EH (cell line): Measurements from ENCODE around the gene PIEZO2.

Source experiments
- DNase-seq: peaks from one replicate; pipeline ENCODE4 v3.0.0-alpha.2; 2015; ENCODE audit warnings: low read depth

Gene PIEZO2

DNA sequence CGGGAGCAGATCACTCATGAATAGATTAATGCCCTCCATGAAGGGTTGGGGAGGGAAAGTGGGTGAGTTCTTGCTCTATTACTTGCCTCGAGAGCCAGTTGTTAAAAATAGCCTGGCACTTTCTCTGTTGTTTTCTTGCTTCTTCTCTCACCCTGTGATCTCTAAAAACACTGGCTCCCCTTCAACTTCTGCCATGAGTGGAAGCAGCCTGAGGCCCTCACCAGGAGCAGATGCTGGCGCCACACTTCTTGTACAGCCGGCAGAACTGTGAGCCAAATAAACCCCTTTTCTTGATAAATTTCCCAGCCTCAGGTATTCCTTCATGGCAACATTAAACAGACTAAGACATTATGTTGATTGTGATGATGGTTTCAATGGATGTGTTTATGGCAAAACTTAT is 307.0 kb downstream of the PIEZO2 start:
- no peak for DNase-seq

DNA sequence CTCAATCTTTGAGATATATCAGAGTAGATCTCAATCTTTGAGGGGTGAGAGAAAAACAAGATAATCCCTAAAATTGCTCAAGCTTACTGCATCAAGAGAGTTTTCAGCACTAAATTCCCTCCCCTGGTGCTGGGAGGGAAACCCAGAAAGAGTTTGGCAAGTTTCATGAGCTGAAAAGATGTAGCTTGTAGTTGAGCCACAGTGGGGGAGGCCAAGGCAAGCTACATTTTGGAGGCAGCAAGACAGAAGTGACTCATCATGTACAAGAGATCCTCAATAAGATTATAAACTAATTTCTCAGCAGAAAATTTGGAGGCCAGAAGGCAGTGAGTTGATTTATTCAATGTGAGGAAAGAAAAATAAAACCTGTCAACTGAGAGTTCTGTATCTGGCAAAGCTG is 308.2 kb downstream of the PIEZO2 start:
- peak; percentile 2 for DNase-seq

DNA sequence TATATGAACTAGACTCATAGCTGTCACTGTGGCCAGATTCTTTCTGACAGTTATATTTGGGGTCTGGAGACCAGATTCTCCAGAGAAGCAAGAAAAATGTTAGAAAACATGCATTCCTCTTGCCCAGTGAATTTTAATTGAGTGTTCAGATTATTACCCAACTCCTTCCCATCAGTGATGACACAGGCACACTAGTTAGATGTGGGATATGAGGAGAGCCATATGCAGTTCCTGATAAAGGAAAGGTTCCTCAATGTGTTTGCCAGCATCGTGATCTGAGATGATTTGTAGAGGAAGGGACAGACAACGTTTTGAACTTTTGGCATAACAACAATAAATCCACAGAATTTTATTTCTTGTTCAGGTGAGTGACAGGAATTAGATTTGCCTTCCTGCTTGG is 308.6 kb downstream of the PIEZO2 start:
- no peak for DNase-seq

DNA sequence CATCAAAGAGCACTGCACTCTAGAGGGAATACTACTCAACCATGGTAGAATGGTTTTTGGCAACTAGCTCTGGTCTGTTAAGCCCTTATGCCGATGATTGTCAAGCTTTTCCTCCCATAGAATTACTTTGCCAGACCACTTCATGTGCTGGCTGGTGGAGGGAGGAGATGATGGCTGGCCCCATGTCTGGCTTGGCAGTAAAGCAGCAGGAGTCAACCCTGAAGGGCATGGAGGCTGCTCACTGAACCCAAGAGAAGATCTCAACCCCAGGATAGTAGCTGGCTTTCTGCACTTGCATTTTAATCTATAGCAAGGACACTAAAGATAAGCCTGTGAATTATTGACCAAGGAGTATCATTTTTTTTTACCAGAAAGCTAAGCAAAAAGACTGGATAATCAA is 309.9 kb downstream of the PIEZO2 start:
- no peak for DNase-seq

DNA sequence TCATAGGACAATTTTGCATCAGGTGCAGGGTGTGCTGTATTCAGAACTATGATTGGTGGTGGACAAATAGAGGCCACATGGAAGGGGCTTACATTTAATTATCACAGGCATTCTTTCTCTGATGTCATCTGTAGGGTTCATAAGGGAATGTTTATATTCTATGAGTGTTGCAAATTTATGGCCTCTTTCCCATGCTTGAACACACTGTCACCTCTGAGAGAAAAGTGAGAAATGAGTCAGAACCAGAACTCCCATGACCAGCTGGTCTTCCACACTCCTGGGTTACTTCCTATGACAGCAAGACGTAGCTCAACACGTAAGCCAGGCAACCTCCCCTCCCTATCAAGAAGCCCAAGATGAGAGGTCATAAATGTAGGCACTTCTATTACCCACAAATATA is 310.8 kb downstream of the PIEZO2 start:
- no peak for DNase-seq

DNA sequence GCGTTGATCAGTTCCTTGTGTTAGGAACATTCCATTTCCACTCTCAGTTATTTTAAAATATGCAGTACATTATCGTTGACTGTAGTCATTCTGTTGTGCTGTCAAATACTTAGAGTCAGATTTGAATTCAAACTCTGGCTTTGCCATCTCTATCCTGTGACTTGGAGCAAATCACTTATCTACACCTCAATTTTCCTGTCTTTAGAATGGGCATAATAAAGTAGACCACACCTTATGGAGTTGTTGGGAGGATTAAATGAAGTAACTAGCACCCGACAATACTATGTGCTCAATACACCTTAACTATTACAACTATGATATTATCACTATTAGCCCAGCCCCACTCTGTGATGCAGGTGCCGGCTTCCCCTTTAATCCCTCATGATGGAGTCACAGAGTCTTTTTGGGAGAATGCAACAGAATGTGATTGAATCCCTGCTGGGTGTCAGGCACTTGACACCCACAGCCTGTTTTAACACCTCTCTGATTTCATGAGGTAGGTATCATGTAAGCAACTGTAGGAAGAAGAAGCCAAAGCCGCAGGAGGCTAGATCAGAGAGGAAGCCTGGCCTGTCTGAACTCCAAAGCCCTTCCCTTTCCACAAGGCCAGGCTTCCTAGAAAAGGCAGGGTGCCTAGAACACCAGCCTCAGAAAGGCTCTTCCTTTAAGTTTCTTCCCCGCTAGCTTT is 315.1 kb downstream of the PIEZO2 start:
- no peak for DNase-seq

DNA sequence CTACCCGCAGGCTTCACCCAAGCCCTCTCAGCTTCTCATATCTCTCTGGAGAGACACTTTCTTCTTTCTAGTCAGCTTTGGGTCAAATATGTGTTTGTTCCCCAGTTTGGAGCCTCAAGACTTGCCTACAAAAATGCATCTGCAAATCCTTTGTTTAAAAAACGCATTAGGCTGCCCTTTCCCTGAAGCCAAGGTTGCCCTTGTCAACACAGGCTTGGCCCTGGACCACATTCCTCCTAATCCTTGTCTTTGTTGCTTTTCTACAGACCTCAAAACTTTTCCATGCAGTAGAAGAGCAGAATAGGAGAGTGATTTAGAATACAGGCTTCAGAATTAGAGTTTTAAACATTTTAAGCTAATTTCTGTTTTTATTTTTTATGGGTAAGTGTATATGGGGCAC is 315.7 kb downstream of the PIEZO2 start:
- DNase-seq: no peak

DNA sequence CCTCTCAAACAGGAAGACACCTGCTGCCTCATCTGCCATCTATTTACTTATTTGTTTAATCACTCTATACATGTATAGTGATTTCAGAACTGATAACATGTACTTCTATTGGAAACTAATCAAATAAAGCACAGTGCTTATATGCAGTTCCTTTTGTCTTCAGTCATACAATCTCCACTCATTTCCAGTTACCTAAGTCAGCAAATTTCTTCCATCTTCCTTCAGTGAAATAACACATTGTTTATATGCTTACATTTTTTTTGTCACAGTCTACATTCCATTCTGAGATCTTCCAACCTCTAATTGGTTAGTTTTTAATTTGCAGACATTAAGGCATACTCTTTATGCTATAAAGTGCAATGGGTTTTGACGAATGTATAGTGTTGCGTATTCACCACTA is 323.0 kb downstream of the PIEZO2 start:
- no peak for DNase-seq

DNA sequence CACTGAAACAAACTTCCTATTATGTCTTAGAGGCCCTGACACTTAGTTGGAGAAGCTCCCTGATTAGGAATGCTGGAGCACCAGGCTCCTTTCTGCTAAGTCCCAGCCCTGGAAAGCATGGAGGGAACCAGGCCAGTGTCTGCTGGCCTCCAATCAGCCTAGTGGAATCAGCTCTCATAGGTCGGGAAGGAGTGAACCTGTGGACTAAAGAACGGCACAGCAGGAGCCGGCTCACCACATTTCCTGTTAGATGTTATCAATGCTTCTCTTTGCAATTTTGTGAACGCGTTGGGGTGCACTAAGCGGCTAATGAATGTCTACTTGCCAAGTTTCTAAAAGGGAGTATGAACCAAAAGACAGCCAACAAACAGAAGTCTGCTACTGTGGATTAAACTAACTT is 326.9 kb downstream of the PIEZO2 start:
- no peak for DNase-seq

DNA sequence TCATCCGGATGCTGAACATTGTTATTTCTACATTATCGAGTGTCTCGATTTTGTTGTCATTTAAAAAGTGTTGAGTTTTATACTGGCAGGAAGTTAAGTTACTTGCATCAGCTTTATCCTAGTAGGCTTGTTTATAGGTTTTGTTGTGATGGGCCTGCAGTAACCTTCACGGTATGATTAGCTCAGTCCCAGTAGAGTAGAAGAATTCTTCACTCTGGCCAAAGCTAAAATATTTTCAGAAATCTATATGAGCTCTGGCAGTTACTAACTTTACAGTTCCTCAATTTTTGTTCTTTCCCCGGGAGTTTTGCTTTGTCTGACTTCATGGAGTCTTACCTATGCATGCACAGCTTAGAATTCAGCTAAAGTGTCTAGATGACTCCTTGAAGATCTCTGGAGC is 328.7 kb downstream of the PIEZO2 start:
- no peak for DNase-seq

DNA sequence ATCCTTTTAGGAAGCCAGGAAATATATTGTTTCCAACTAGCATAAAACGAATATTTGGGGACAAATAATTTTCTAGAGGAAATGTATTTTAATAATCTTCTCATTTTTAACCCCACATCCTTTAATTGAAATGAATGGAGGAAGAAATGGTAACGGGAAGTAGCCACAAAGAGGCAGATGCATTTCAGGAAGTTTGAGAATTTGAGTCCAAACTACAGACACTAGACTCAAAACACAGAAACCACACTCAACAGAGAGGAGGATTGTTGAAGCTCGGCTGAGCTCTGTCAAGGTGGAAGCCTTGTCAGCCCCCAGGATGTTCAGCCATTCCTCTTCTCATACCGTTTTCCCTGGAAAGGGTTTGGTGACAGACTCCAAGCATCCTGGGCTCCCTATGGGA is 335.0 kb downstream of the PIEZO2 start:
- DNase-seq: no peak

DNA sequence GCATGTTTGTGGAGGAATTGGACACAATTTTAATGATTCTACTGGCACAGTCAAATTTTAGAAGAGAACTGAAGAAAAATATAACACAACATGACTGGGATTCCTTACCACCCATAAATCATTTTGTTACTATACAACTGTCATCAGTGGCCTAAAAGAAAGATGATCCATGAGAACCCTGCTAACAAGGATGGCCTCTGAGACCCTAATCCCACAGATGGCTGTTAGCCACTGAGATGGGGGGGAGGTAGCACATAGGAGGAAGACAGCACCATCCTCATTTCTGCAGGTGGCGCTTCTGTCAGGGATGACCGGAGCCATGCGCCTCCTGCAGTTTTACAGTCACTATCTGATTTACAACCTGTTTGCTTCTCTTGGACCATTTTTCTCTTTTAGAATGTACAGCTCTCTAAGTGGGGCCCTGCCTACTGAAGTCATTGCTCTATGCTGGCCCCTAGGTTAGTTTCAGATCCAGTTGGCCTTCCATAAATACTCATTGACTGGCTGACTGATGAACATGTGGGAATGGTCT is 343.7 kb downstream of the PIEZO2 start:
- no peak for DNase-seq

DNA sequence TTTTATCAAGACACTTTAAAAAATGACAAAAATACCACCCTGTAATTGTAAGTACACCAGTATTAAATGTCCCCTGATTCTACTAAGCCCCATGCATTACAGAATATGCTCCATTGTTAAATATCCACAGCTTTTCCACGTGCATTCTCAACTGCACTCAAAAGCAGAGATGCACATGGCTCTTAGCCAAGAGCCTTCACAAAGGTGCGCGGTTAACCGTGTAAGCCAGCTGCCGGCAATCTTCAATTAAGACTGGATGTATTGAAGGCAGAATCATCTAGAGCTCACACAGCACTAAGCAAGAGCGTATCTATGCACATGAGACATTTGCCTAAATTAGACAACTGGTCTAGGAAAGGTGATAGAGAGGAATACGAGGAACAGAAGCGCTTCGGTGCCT is 345.2 kb downstream of the PIEZO2 start:
- no peak for DNase-seq

DNA sequence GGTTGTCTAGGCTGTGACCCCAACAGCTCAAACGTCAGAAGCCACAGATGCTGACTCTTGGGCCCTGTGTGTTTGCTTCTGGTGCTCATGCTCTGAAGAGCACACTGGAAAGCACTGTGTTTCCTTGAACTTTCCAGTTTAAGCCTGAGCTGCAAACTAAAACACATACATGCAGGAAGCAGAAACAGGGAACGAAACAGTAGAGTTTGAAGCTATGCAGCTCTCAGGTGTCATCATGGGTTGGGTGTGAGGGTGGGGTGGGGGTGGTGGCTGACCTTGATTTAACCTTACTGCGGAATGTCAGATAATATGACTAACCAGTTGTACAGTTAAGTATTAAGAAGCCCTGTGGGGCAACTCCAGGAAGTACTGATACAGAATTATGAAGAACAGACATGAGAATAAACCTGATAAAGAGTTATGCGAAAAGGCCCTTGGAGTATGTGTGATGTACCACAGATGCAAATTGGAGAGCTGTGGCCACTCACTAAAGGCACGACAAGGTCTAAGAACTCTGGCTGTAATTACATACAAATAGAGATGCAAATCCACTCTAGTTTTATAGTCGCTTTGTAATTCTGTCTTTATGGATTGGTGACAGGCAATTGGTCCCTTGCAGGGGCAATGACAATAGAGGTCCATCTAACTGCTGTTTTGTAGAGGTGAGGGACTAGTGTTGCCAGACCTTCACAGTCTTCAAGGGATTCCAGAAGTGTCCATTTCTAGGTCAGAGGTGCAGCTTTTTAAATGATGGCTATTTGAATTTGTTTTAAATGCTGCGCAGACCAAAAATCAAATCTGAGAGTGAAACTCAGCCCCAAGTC is 350.4 kb downstream of the PIEZO2 start:
- peak; percentile 6 for DNase-seq

DNA sequence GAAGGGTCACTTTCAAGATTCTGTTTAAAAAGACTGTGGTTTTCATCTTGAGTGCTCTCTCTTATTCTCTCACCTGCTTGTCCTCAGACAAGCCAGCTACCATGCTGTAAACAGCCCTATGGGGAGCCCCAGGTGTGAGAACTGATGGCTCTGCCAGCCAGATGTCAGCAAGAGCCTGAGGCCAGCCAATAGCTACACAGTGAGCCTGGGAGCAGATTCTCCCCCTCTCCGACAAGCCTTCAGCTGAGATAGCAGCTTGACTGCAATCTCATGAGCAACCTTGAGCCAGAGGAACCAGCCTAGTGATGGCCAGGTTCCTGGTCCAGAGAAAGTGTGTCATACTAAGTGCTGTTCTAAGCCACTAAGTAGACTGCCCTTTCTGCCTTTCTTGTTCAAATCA is 351.5 kb downstream of the PIEZO2 start:
- DNase-seq: no peak

DNA sequence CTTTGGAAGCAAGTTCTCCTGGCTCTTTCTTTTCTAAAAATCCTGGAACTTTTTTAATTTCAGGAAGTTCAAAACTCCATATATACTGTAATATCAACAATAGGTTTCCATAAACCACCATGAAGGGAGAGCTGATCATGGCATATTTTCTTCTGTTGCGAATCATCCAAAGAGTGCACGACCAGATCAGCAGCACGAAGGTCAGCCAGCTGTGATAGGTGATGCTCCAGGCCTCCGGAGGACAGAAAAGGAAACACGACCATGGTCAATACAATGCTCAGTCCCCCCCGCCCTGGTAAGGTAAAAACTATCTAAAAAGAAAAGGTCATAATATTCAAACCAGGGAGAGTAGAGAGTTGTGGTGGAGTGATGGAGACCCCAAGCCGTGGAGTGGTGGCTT is 354.6 kb downstream of the PIEZO2 start:
- no peak for DNase-seq

DNA sequence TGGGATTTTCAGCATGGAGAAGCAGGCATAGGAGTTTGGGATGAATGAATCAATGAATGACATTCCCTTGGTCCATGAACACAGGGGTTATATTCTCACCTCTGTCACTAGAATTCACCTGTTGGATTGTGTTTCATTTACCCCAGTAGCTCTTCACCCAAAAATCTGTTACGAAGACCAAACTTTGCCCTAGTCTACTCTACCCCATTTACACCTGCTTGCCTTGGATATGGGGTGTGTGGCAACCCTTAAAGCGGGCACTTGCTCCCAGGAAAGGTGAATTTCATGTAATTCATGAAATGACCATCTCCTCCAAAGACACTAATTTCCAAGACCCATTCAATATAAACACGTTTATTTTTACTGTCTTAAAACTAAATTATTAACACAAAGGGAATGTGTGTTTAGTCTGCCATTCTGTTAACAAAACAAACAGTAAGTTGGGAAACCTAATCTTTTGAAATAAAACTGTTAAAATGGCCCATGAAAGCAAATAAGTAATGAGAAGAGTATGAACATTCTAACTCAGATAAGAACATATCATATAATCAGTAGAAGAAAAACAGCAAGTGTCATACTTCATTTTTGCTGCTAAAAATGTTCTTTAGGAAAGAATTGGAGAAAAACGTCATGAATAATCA is 355.5 kb downstream of the PIEZO2 start:
- DNase-seq: no peak

DNA sequence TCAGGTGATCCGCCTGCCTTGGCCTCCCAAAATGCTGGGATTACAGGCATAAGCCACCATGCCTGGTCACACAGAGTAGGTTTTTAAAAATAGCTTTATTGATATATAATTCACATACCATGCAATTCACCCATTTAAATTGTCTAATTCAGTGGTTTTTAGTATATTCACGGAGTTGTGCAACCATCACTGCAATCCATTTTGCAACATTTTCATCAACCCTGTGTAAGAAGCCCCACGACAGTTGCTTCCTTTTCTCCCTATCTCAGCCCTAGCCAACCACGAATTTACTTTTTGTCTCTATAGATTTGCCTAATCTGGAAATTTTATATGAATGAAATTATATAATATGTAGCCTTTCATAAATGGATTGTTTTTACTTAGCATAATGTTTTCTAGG is 357.2 kb downstream of the PIEZO2 start:
- no peak for DNase-seq

DNA sequence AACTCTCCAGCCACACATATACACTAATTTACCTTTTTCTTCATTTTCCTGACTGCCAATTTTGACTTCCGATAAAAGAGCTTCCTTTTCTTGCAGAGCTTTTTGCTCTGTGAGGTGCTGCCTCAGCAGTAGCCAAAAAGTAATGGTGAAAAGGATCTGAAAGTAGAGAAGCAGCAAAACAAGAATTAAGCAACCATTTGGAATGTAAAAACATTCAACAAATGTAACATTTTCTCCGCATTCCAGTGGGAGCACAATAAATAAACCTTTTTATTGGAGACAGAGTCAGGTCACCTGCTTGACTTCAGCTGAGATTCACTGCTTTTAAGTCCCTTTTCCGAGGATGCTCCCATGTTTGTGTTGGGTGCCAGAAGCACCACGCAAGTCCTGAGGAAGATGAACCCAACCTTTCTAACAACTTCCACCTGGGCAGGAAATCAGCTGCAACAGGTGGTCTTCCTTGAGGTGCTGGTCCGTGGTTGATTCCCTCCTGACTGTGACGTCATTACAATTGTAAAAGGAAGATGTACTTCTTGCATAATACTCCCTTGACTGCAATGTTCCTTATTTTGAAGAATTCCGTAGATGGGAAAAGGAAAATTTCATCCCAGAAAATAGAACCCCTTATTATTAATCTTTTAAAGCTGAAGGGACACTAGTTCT is 358.1 kb downstream of the PIEZO2 start:
- no peak for DNase-seq

DNA sequence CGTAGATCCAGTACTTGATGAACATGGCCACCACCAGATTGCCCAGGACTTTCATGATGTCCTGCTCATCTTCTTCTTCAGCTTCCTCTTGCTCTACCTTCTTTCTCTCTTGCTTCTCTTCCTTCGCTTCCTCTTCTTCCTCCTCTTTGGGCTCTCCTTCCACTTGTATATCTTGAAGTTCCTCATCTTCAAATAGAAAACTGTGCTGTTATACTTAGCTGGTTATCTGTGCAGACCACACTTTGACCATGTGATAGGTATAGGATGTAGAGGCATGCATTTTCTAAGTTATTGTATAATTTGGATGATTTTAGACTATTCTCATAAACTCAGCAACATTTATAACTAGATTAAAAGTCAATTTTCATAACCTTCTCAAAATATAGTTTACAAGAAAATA is 360.2 kb downstream of the PIEZO2 start:
- no peak for DNase-seq

DNA sequence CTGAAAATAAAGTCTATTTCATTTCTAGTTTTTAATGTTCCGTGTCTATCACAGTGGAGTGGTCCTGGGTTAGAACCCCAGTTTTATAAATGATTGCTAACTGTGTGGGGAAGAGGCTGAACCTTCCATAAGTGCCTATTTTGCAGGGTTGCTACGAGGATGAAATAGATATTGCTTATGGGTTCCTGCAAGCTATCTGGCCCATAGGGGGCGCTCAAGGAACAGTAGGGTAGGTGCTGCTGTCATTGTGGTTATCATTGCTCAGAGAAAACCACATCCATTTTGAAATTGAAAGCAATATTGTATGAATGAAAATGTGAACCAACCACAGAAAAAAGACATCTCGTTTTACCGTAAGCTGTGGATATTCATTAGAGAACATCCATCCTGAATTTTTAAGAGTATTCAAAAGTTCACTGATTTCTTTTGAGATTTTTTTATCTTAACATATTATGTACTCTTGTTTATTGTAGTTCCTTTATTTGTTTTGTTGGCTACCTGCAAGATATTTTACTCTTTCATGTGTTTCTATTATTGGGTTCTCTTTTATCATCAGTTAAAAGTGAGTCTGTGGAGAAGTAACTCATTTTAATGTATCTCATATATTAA is 362.0 kb downstream of the PIEZO2 start:
- peak; percentile 63 for DNase-seq

DNA sequence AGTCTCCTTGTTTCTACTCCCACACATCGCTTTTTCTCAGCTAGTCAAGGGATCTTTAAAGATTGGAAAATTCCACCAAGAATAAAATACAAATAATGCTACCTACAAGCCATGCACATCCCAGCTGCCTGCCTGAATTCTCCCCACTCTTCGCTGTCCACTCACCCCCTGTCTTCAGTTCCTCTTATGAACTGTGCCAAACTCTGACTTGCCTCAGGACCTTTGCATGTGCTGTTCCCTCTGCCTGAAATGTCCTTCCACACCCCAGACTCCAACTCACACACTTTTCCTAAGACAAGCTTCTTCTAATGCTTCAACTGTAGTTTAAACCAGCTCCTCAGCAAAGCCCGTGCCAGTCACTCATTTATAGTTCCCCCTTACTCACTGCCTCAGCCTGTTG is 363.6 kb downstream of the PIEZO2 start:
- no peak for DNase-seq
